IMR-90 (cell line): ENCODE results near the gene ANKMY1. TPM values are rescaled to one million over a fixed set of nuclear protein-coding genes. Genes with fewer than 3 reads are reported as not detected.

Experiments used
- ATAC-seq: fragments of 200-7000 bp; cut with Tn5 transposase; 2 replicates; pipeline ENCODE4 v1.9.1; 2020; ENCODE audit warnings: low read depth, mild to moderate bottlenecking, moderate library complexity
- BruUV-seq: library from RNA; stranded (reverse); fragments of 400-500 nt; replicated peaks from 2 replicates; lab custom pipeline; 2021; lab: Mats Ljungman, UMichigan
- CTCF ChIA-PET: fragments of 300-600 bp; formaldehyde crosslinking; extraction: SDS; loops from one replicate; lab custom pipeline; 2021; ENCODE audit warnings: antibody characterized with exemption; lab: Yijun Ruan, JAX
- POLR2A ChIA-PET: fragments of 300-600 bp; sonication (Branson Sonifier 250); formaldehyde crosslinking; loops from one replicate; lab custom pipeline; 2022; ENCODE audit warnings: antibody characterized with exemption; ENCODE audit not compliant: unreplicated experiment; lab: Charles Lee
- DNase-seq: peaks from one replicate; pipeline ENCODE4 v3.0.0; 2013
- H2AFZ ChIP-seq: replicated peaks from 2 replicates; pipeline ENCODE3; 2013; ENCODE audit warnings: low read length, mild to moderate bottlenecking; ENCODE audit not compliant: poor library complexity
- H2AK5ac ChIP-seq: 2 replicates; pipeline ENCODE4 v1.6.1; 2013; ENCODE audit warnings: low read depth, low read length, inconsistent platforms
- H2AK9ac ChIP-seq: replicated peaks from 2 replicates; pipeline ENCODE3; 2013; ENCODE audit warnings: mild to moderate bottlenecking, low read depth, low read length, moderate library complexity; ENCODE audit not compliant: poor library complexity
- H2BK120ac ChIP-seq: 2 replicates; pipeline ENCODE4 v1.6.1; 2013; ENCODE audit warnings: low read depth, low read length, inconsistent platforms
- H2BK15ac ChIP-seq: 3 replicates; pipeline ENCODE4 v1.6.1; 2013; ENCODE audit warnings: low read depth, low read length, inconsistent platforms
- H2BK20ac ChIP-seq: 2 replicates; pipeline ENCODE4 v1.6.1; 2013; ENCODE audit warnings: low read depth, mild to moderate bottlenecking, inconsistent platforms, low read length, moderate library complexity
- H2BK5ac ChIP-seq: 2 replicates; pipeline ENCODE4 v1.6.1; 2013; ENCODE audit warnings: mild to moderate bottlenecking, low read depth, low read length, inconsistent platforms; ENCODE audit not compliant: poor library complexity, severe bottlenecking
- H3K14ac ChIP-seq: replicated peaks from 2 replicates; pipeline ENCODE4 v1.6.1; 2013; ENCODE audit warnings: low read depth, low read length, inconsistent platforms
- H3K18ac ChIP-seq: 2 replicates; pipeline ENCODE4 v1.6.1; 2013; ENCODE audit warnings: low read depth, low read length, control low read depth
- H3K23ac ChIP-seq: 2 replicates; pipeline ENCODE4 v1.6.1; 2013; ENCODE audit warnings: low read depth, low read length, inconsistent platforms
- H3K27ac ChIP-seq: 2 replicates; pipeline ENCODE4 v1.5.1; 2013; ENCODE audit warnings: mild to moderate bottlenecking, control low read depth, low read length; ENCODE audit not compliant: insufficient read depth
- H3K27me3 ChIP-seq: 2 replicates; pipeline ENCODE4 v1.6.1; 2013; ENCODE audit warnings: low read length; ENCODE audit not compliant: control insufficient read depth, insufficient read depth
- H3K36me3 ChIP-seq: 2 replicates; pipeline ENCODE4 v1.6.1; 2013; ENCODE audit warnings: low read length, mixed read lengths; ENCODE audit not compliant: control insufficient read depth, insufficient read depth
- H3K4ac ChIP-seq: 2 replicates; pipeline ENCODE4 v1.6.1; 2013; ENCODE audit warnings: low read depth, low read length, inconsistent platforms
- H3K4me1 ChIP-seq: 2 replicates; pipeline ENCODE4 v1.6.1; 2013; ENCODE audit warnings: low read length, mixed read lengths; ENCODE audit not compliant: control insufficient read depth, insufficient read depth
- H3K4me2 ChIP-seq: 2 replicates; pipeline ENCODE4 v1.6.1; 2013; ENCODE audit warnings: low read depth, mild to moderate bottlenecking, control low read depth, low read length, moderate library complexity
- H3K4me3 ChIP-seq: 2 replicates; pipeline ENCODE4 v1.5.1; 2013; ENCODE audit warnings: low read depth, mild to moderate bottlenecking, control low read depth, low read length, moderate library complexity; ENCODE audit not compliant: insufficient read depth
- H3K56ac ChIP-seq: 2 replicates; pipeline ENCODE4 v1.6.1; 2013; ENCODE audit warnings: low read length, inconsistent platforms; ENCODE audit not compliant: insufficient read depth; ENCODE audit errors: extremely low read depth
- H3K79me1 ChIP-seq, 2 experiments: 2 replicates each; pipeline ENCODE4 v1.6.1; 2013; ENCODE audit warnings: low read length in 2 of 2, inconsistent platforms in 1 of 2, low read depth in 1 of 2
- H3K9ac ChIP-seq: 2 replicates; pipeline ENCODE4 v1.6.1; 2013; ENCODE audit warnings: low read depth, low read length, control low read depth
- H3K9me1 ChIP-seq: 2 replicates; pipeline ENCODE4 v1.6.1; 2013; ENCODE audit warnings: low read length, inconsistent platforms; ENCODE audit not compliant: insufficient read depth
- H3K9me3 ChIP-seq: 2 replicates; pipeline ENCODE4 v1.6.1; 2013; ENCODE audit warnings: low read length; ENCODE audit not compliant: control insufficient read depth, insufficient read depth
- H4K20me1 ChIP-seq: 2 replicates; pipeline ENCODE4 v1.6.1; 2013; ENCODE audit warnings: low read length, inconsistent platforms; ENCODE audit not compliant: insufficient read depth
- H4K5ac ChIP-seq: 2 replicates; pipeline ENCODE4 v1.6.1; 2013; ENCODE audit warnings: mild to moderate bottlenecking, low read depth, low read length, control low read depth
- H4K8ac ChIP-seq, 2 experiments: 2 replicates each; pipeline ENCODE4 v1.6.1; 2013; ENCODE audit warnings: low read depth in 2 of 2, low read length in 2 of 2, control low read depth in 1 of 2, inconsistent platforms in 1 of 2
- H4K91ac ChIP-seq: 2 replicates; pipeline ENCODE4 v1.6.1; 2013; ENCODE audit warnings: low read depth, low read length, inconsistent platforms; ENCODE audit not compliant: insufficient read depth
- FOS ChIP-seq: fragments of 150-350 bp; IDR thresholded peaks from 2 replicates; pipeline ENCODE4 v1.6.1; 2016; ENCODE audit warnings: low read depth, low read length
- MAZ ChIP-seq: IDR thresholded peaks from 2 replicates; pipeline ENCODE4 v1.6.1; 2012; ENCODE audit warnings: low read depth, mild to moderate bottlenecking, low read length, improper control_type of control experiment, moderate library complexity, borderline replicate concordance
- USF2 ChIP-seq: fragments of 150-350 bp; IDR thresholded peaks from 2 replicates; pipeline ENCODE4 v1.6.1; 2017; ENCODE audit warnings: mild to moderate bottlenecking, antibody characterized with exemption, low read length, low read depth
- WGBS, 2 experiments: methylation state at CpG; one replicate each; pipeline versions ENCODE4 v1.1.5 to v1.1.7; 2013; ENCODE audit warnings: missing lambda C conversion rate in 2 of 2; ENCODE audit not compliant: insufficient read length in 1 of 2; ENCODE audit errors: extremely low coverage in 2 of 2; 5-methylcytosine and 5-hydroxymethylcytosine counted together
- dilution Hi-C: fragments of 300-500 bp; cut with HindIII; formaldehyde crosslinking; loops from one replicate; pipeline ENCODE4 v1.14.3; 2018; ENCODE audit warnings: low sequenced_read_pairs; ENCODE audit not compliant: unreplicated experiment
- in situ Hi-C: fragments of 300-500 bp; cut with MboI; formaldehyde crosslinking; loops from 3 replicates; pipeline ENCODE4 v1.14.3; 2019; ENCODE audit warnings: low sequenced_read_pairs, inconsistent platforms, mixed read lengths
- intact Hi-C: fragments of 100-400 bp; cut with micrococcal nuclease; formaldehyde crosslinking; loops from 2 replicates; pipeline ENCODE4 v1.10.0; 2022
- polyA plus RNA-seq, 3 experiments: library from polyadenylated mRNA; depleted of rRNA; stranded (reverse); fragments of >200 nt; gene quantifications; 2 replicates each; pipeline ENCODE4 v1.2.3, GENCODE V29; 2012; ENCODE audit warnings: low replicate concordance in 1 of 3
- total RNA-seq: library from RNA; depleted of rRNA; stranded (reverse); fragments of >200 nt; gene quantifications from 2 replicates; pipeline ENCODE4 v1.2.3, GENCODE V29; 2012

Gene ANKMY1
- total and polyA plus RNA-seq, 2 of the 4 experiments (the other 2 are of a cell fraction), result 2.9 to 5.5 TPM

DNA sequence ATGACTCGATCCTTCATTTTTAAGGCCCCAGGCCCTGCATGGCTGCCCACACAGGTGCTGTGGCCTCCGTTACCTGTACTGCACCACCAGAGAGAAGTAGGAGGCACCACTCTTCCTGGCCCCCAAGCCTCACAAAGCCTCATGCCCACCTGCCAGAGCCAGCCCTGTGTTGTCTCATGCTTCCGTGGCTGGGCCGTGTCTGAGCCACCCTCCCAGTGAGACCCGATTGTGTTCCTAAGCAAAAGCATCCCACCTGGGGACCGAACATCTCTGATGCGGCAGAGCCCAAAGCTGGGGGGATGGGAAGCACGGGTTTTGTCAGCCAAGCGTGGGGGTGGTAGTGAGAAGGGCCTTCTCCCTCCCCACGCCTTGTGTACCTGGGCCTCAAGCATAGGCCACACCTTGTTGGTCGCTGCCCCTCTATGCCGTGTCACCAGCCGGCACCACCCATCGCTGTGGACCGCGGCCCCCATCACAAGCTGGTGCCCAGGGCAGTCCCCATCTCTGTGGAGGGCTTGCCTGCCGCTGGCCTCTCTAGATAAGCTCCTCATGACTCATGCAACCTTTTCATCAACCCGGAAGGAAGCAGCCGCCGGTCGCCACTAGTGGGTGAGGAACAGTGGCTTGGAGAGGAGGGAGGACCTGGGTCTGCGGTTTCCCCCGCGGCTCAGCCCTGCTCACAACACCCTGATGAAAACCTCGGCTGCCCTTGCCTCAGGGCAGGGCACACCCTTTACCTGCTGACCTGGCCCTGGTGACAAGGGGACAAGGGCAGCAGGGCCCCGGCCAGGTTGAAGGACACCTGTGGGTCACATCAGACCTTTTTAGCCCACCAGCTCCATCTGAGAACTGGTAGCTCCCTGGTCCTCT is 7.8 kb upstream of the ANKMY1 start:
- BruUV-seq, result no TSS peak
- DNase-seq, result peak; percentile 57
- CTCF ChIA-PET, result no interaction called here

More for the DNA sequence above, 7.8 kb upstream of the ANKMY1 start:
- dilution Hi-C loops, result no loop called here
- Histone ChIP-seq H2BK15ac (peak overlapping the region; percentile 39; the same call in 1 of the 3 replicates), H3K27me3 (no peaks in the 10 kb centered on the region), H4K5ac (peak overlapping the region; percentile 99), H4K8ac (peak overlapping the region; percentile 58 to 93; a peak in 3 of 4 replicates), H2BK5ac (peak overlapping the region; percentile 95), H3K23ac (peak overlapping the region; percentile 64; the same call in 1 of the 2 replicates), H3K9ac (peak overlapping the region; percentile 58; the same call in 1 of the 2 replicates), H2AK9ac (peak overlapping the region; percentile 86), H3K4me3 (no peak overlapping the region), H3K4me1 (peaks cover 36% of the 10 kb centered on the region), H3K9me1 (peaks cover 35% of the 10 kb centered on the region), H2AFZ (peak overlapping the region; percentile 94), H3K56ac (0 out of 2 replicates have a peak overlapping the region, but pooled peaks have one; percentile 9), H3K27ac (peak overlapping the region; percentile 72), H2AK5ac (peak overlapping the region; percentile 84), H2BK120ac (peak overlapping the region; percentile 69), H3K9me3 (no peaks in the 10 kb centered on the region), H3K36me3 (no peaks in the 10 kb centered on the region), H3K79me1 (peaks cover 17 to 67% of the 10 kb centered on the region in 2 experiments), H4K20me1 (peaks cover 11% of the 10 kb centered on the region), H3K18ac (peak overlapping the region; percentile 84), H3K4ac (peak overlapping the region; percentile 91), H3K4me2 (peak overlapping the region; percentile 70), H2BK20ac (peak overlapping the region; percentile 46; the same call in 1 of the 2 replicates), H4K91ac (peak overlapping the region; percentile 76), H3K14ac (peak overlapping the region; percentile 70)
- TF ChIP-seq USF2 (no peak), MAZ (peak; percentile 16; the same call in 1 of the 2 replicates), FOS (peak; percentile 61; the same call in 1 of the 2 replicates)
- WGBS, 2 experiments, result 88% methylated on average over 9 of the region's 26 CpGs; no CpG with 5 or more reads in 1 of the 2 experiments
- in situ Hi-C loops, result no loop called here
- ATAC-seq, result no peak
- POLR2A ChIA-PET, result interaction anchor here (0.6 kb wide), 1 partner anchor 397 kb away, joined by 3 read pairs; no protein-coding TSS in a partner anchor
- intact Hi-C loops, result loop anchor here (2.0 to 10.0 kb wide), 3 partner anchors 267 to 429 kb away; partner anchors contain the start of gene SNED1
